ENCODE data around the gene BBS2.

DNA sequence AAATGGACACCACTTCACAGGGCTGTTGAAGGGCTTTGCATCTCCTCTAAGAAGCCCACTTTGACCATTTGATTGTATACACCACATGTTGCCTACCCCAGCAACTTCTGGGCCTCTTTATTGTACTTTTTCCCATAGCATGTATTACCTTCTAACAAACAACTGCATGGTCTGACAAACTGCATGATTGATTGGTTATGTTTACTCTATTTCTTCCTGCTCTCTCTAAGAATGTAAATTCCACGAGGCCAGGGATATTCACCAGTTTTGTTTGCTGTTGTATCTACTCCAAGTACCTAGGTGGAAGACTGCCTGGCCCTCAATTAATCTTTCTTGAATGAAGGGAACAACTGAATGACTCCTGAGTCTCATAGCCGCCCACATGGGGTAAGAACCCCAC, 22.2 kb upstream of the BBS2 start:
- TF ChIP-seq GLIS3 (CRISPR knock-in tag; IDR thresholded peaks at IDR 0.05): no peak
- TF ChIP-seq ZFP30 (CRISPR knock-in tag; IDR thresholded peaks at IDR 0.05): no peak
- TF ChIP-seq TOX (CRISPR knock-in tag; IDR thresholded peaks at IDR 0.05; ENCODE audit: borderline replicate concordance): no peak
- TF ChIP-seq, protein P1, sequence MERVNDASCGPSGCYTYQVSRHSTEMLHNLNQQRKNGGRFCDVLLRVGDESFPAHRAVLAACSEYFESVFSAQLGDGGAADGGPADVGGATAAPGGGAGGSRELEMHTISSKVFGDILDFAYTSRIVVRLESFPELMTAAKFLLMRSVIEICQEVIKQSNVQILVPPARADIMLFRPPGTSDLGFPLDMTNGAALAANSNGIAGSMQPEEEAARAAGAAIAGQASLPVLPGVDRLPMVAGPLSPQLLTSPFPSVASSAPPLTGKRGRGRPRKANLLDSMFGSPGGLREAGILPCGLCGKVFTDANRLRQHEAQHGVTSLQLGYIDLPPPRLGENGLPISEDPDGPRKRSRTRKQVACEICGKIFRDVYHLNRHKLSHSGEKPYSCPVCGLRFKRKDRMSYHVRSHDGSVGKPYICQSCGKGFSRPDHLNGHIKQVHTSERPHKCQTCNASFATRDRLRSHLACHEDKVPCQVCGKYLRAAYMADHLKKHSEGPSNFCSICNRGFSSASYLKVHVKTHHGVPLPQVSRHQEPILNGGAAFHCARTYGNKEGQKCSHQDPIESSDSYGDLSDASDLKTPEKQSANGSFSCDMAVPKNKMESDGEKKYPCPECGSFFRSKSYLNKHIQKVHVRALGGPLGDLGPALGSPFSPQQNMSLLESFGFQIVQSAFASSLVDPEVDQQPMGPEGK (CRISPR knock-in tag; IDR thresholded peaks at IDR 0.05; ENCODE audit: borderline replicate concordance): no peak
- TF ChIP-seq ZC3H10 (CRISPR knock-in tag; IDR thresholded peaks at IDR 0.05): no peak
- TF ChIP-seq CREB5 (CRISPR knock-in tag; IDR thresholded peaks at IDR 0.05; ENCODE audit: low read depth): no peak
- TF ChIP-seq ZFP3 (CRISPR knock-in tag; IDR thresholded peaks at IDR 0.05): no peak
- TF ChIP-seq ARNTL (CRISPR knock-in tag; IDR thresholded peaks at IDR 0.05; ENCODE audit: borderline replicate concordance, low read depth): no peak
- no peak for TF ChIP-seq ESRRG (CRISPR knock-in tag; IDR thresholded peaks at IDR 0.05)
- TF ChIP-seq ISL1 (CRISPR knock-in tag; IDR thresholded peaks at IDR 0.05): no peak
- no peak for TF ChIP-seq OSR1 (CRISPR knock-in tag; IDR thresholded peaks at IDR 0.05)
- TF ChIP-seq RARB (CRISPR knock-in tag; IDR thresholded peaks at IDR 0.05): no peak
- TF ChIP-seq ZNF8 (CRISPR knock-in tag; IDR thresholded peaks at IDR 0.05): no peak
